HG02938 (cell line): ENCODE data around the gene MBOAT1.
"Not testable (repeated sequence)": the region's sequence is repeated elsewhere in the genome, so short reads cannot be mapped to it uniquely, and the experiment has no call there.

Source experiments
- ATAC-seq: cut with Tn5 transposase; IDR thresholded peaks from one replicate; pipeline ENCODE4 v1.9.1; 2021; ENCODE audit warnings: mild to moderate bottlenecking, moderate library complexity; ENCODE audit not compliant: unreplicated experiment

The MBOAT1 gene

GRCh38 chr6:20173833-20174792 lies 38.2 kb downstream of the MBOAT1 start:
- ATAC-seq: peak; percentile 85

GRCh38 chr6:20172842-20173456 lies 39.3 kb downstream of the MBOAT1 start:
- ATAC-seq: no peak

- no peak for ATAC-seq
Observed at GRCh38 chr6:20170455-20171148, 41.7 kb downstream of the MBOAT1 start.

GRCh38 chr6:20169786-20170185 lies 42.5 kb downstream of the MBOAT1 start:
- ATAC-seq: no peak

GRCh38 chr6:20169119-20169557 lies 43.1 kb downstream of the MBOAT1 start:
- no peak for ATAC-seq

- no peak for ATAC-seq
Observed at GRCh38 chr6:20168690-20169089, 43.6 kb downstream of the MBOAT1 start.

- ATAC-seq: no peak
Observed at GRCh38 chr6:20167601-20168000, 44.7 kb downstream of the MBOAT1 start.

- ATAC-seq: no peak
Observed at GRCh38 chr6:20166210-20166609, 46.1 kb downstream of the MBOAT1 start.

- ATAC-seq: no peak
Observed at GRCh38 chr6:20162515-20162914, 49.8 kb downstream of the MBOAT1 start.

GRCh38 chr6:20160541-20161283 lies 51.6 kb downstream of the MBOAT1 start:
- ATAC-seq: no peak

- no peak for ATAC-seq
Observed at GRCh38 chr6:20159781-20160540, 52.3 kb downstream of the MBOAT1 start.

- no peak for ATAC-seq
Observed at GRCh38 chr6:20159098-20159497, 53.2 kb downstream of the MBOAT1 start.

GRCh38 chr6:20158676-20159075 lies 53.6 kb downstream of the MBOAT1 start:
- ATAC-seq: no peak

- ATAC-seq: no peak
Observed at GRCh38 chr6:20156824-20157223, 55.4 kb downstream of the MBOAT1 start.

- ATAC-seq: no peak
Observed at GRCh38 chr6:20154753-20155152, 57.5 kb downstream of the MBOAT1 start.

- no peak for ATAC-seq
Observed at GRCh38 chr6:20153194-20153593, 59.1 kb downstream of the MBOAT1 start.

- no peak for ATAC-seq
Observed at GRCh38 chr6:20148433-20148832, 63.8 kb downstream of the MBOAT1 start.

- ATAC-seq: no peak
Observed at GRCh38 chr6:20147469-20147868, 64.8 kb downstream of the MBOAT1 start.

- not testable (repeated sequence) for ATAC-seq
Observed at GRCh38 chr6:20146831-20147230, 65.4 kb downstream of the MBOAT1 start.

- no peak for ATAC-seq
Observed at GRCh38 chr6:20146291-20146690, 66.0 kb downstream of the MBOAT1 start.
